Liver (tissue), 9 donors: ENCODE data around the gene LAMC1. TPM values are rescaled to one million over a fixed set of nuclear protein-coding genes. Genes with fewer than 3 reads are reported as not detected.

Experiments
- DNase-seq: peaks from one replicate; pipeline ENCODE4 v3.0.0-alpha.2; 2017; ENCODE audit warnings: low spot score
- H3K27ac ChIP-seq, 2 donors: one replicate each; pipeline ENCODE4 v1.7.0; 2013; ENCODE audit warnings: inconsistent platforms in 2 of 2, low read length in 2 of 2, control low read depth in 1 of 2, low read depth in 1 of 2, mild to moderate bottlenecking in 1 of 2
- H3K27me3 ChIP-seq, 4 donors: one replicate each; pipeline versions ENCODE4 v1.6.1 to v1.7.0; 2013; ENCODE audit warnings: low read length in 3 of 4, inconsistent platforms in 1 of 4, mild to moderate bottlenecking in 1 of 4, moderate library complexity in 1 of 4; ENCODE audit not compliant: control insufficient read depth in 4 of 4, insufficient read depth in 4 of 4
- H3K36me3 ChIP-seq, 4 donors: one replicate each; pipeline versions ENCODE4 v1.6.1 to v1.7.0; 2013; ENCODE audit warnings: low read length in 3 of 4, mild to moderate bottlenecking in 3 of 4, low read depth in 1 of 4, moderate library complexity in 1 of 4; ENCODE audit not compliant: control insufficient read depth in 4 of 4, insufficient read depth in 3 of 4
- H3K4me1 ChIP-seq, 4 donors: one replicate each; pipeline versions ENCODE4 v1.6.1 to v1.7.0; 2013; ENCODE audit warnings: low read length in 3 of 4, mild to moderate bottlenecking in 3 of 4, moderate library complexity in 1 of 4; ENCODE audit not compliant: control insufficient read depth in 4 of 4, insufficient read depth in 4 of 4
- H3K4me3 ChIP-seq, 3 donors: one replicate each; pipeline versions ENCODE4 v1.6.1 to v1.7.0; 2013; ENCODE audit warnings: low read length in 3 of 3, control low read depth in 1 of 3, low read depth in 1 of 3, mild to moderate bottlenecking in 1 of 3
- H3K9ac ChIP-seq, 2 donors: one replicate each; pipeline ENCODE4 v1.7.0; 2013; ENCODE audit warnings: low read length in 2 of 2, mild to moderate bottlenecking in 2 of 2, moderate library complexity in 2 of 2, control low read depth in 1 of 2, low read depth in 1 of 2
- H3K9me3 ChIP-seq, 4 donors: one replicate each; pipeline versions ENCODE4 v1.6.1 to v1.7.0; 2013; ENCODE audit warnings: low read length in 3 of 4; ENCODE audit not compliant: control insufficient read depth in 4 of 4
- ATF3 ChIP-seq: IDR thresholded peaks from 2 replicates; pipeline ENCODE4 v1.6.1; 2016; ENCODE audit warnings: antibody characterized with exemption
- CTCF ChIP-seq: fragments of 150-350 bp; IDR thresholded peaks from 2 replicates; pipeline ENCODE4 v1.5.1; 2017; ENCODE audit warnings: improper control_type of control experiment, low read depth, low read length; ENCODE audit not compliant: missing input control
- FOXA1 ChIP-seq: IDR thresholded peaks from 2 replicates; pipeline ENCODE4 v1.6.1; 2016; ENCODE audit warnings: antibody characterized with exemption
- FOXA2 ChIP-seq: IDR thresholded peaks from 2 replicates; pipeline ENCODE4 v1.6.1; 2016; ENCODE audit warnings: antibody characterized with exemption
- GABPA ChIP-seq, 2 donors: IDR thresholded peaks in 1 of 2; conservative IDR thresholded peaks in 1 of 2; 2 replicates each; pipeline ENCODE4 v1.6.1; 2016; ENCODE audit warnings: antibody characterized with exemption in 2 of 2, mild to moderate bottlenecking in 1 of 2, moderate library complexity in 1 of 2
- HNF4A ChIP-seq, 2 donors: conservative IDR thresholded peaks; 2 replicates each; pipeline ENCODE4 v1.6.1; 2016; ENCODE audit warnings: antibody characterized with exemption in 2 of 2, mild to moderate bottlenecking in 2 of 2
- HNF4G ChIP-seq: IDR thresholded peaks from 2 replicates; pipeline ENCODE4 v1.6.1; 2016; ENCODE audit warnings: antibody characterized with exemption
- JUND ChIP-seq, 2 donors: IDR thresholded peaks; 2 replicates each; pipeline ENCODE4 v1.6.1; 2016; ENCODE audit warnings: antibody characterized with exemption in 2 of 2
- MAX ChIP-seq: IDR thresholded peaks from 2 replicates; pipeline ENCODE4 v1.6.1; 2016; ENCODE audit warnings: antibody characterized with exemption
- NR2F2 ChIP-seq: IDR thresholded peaks from 2 replicates; pipeline ENCODE4 v1.6.1; 2016; ENCODE audit warnings: antibody characterized with exemption
- RAD21 ChIP-seq, 2 donors: IDR thresholded peaks; 2 replicates each; pipeline ENCODE4 v1.6.1; 2016; ENCODE audit warnings: antibody characterized with exemption in 2 of 2, mild to moderate bottlenecking in 2 of 2
- REST ChIP-seq: IDR thresholded peaks from 2 replicates; pipeline ENCODE4 v1.6.1; 2016; ENCODE audit warnings: antibody characterized with exemption, mild to moderate bottlenecking
- RXRA ChIP-seq, 2 donors: IDR thresholded peaks; 2 replicates each; pipeline ENCODE4 v1.6.1; 2017 to 2018; ENCODE audit warnings: antibody characterized with exemption in 2 of 2, mild to moderate bottlenecking in 1 of 2
- SP1 ChIP-seq: IDR thresholded peaks from 2 replicates; pipeline ENCODE4 v1.6.1; 2018; ENCODE audit warnings: antibody characterized with exemption, mild to moderate bottlenecking
- TAF1 ChIP-seq: conservative IDR thresholded peaks from 2 replicates; pipeline ENCODE4 v1.6.1; 2016; ENCODE audit warnings: antibody characterized with exemption, mild to moderate bottlenecking
- YY1 ChIP-seq: IDR thresholded peaks from 2 replicates; pipeline ENCODE4 v1.6.1; 2016; ENCODE audit warnings: antibody characterized with exemption, mild to moderate bottlenecking
- ZBTB33 ChIP-seq: IDR thresholded peaks from 2 replicates; pipeline ENCODE4 v1.6.1; 2016; ENCODE audit warnings: antibody characterized with exemption
- WGBS: extraction: QIAGEN DNeasy Blood & Tissue Kit; methylation state at CpG from one replicate; pipeline ENCODE4 v1.1.7; 2013; 5-methylcytosine and 5-hydroxymethylcytosine counted together
- polyA plus RNA-seq, 2 donors: library from polyadenylated mRNA; stranded (reverse) in 1 of 2; unstranded in 1 of 2; fragments of 200-250 nt in 1 of 2; fragments of >200 nt in 1 of 2; fragmentation: Nextera tagmentation in 1 of 2; extraction: Ambion mirVana in 1 of 2; gene quantifications; one replicate each; pipeline versions ENCODE4 v1.2.1 to v1.2.3, GENCODE V29; 2013 to 2015
- total RNA-seq, 2 donors: library from RNA; depleted of rRNA; stranded (reverse); fragments of >200 nt; gene quantifications; one replicate each; pipeline ENCODE4 v1.2.3, GENCODE V29; 2014
- donor health status: healthy.
- donor health status: healthy.
- donor health status: healthy.
- donor health status: healthy.
- donor health status: healthy.

LAMC1 gene
- total and polyA plus RNA-seq, 4 donors: 5.3 to 35.1 (median 19.7) TPM

- TF ChIP-seq CTCF: no peak
- no peak for TF ChIP-seq RXRA (IDR thresholded peaks at IDR 0.05)
- no peak for TF ChIP-seq JUND (IDR thresholded peaks at IDR 0.05)
- TF ChIP-seq HNF4A (conservative IDR thresholded peaks at IDR 0.05): no peak
- TF ChIP-seq GABPA (IDR thresholded peaks at IDR 0.05 in 1 of 2, conservative IDR thresholded peaks at IDR 0.05 in 1 of 2): no peak
- TF ChIP-seq SP1: no peak
- no peak for TF ChIP-seq ZBTB33
- Histone ChIP-seq H3K36me3 (no peaks in the 10 kb centered on the region), H3K9me3 (no peaks in the 10 kb centered on the region), H3K4me3 (no peak overlapping the region), H3K27me3 (no peaks in the 10 kb centered on the region), H3K9ac (no peak overlapping the region), H3K4me1 (peaks cover 0 to 19% (median 8%) of the 10 kb centered on the region in 4 donors), H3K27ac (peak overlapping the region in 1 of 2 donors; percentile 51)
- no peak for DNase-seq
- 88% methylated on average over 3 of the region's 3 CpGs for WGBS
Observed at GRCh38 chr1:183043254-183043653, 20.0 kb downstream of the LAMC1 start.

GRCh38 chr1:183043872-183044854, 20.9 kb downstream of the LAMC1 start:
- Histone ChIP-seq H3K9me3 (no peaks in the 10 kb centered on the region), H3K9ac (peak overlapping the region in 1 of 2 donors; percentile 50), H3K36me3 (no peaks in the 10 kb centered on the region), H3K27ac (peak overlapping the region; percentile 32 to 51), H3K4me3 (peak overlapping the region in 1 of 3 donors; percentile 11), H3K27me3 (no peaks in the 10 kb centered on the region), H3K4me1 (peaks cover 0 to 19% (median 8%) of the 10 kb centered on the region in 4 donors)
- DNase-seq: no peak
- 46% methylated on average over 7 of the region's 7 CpGs for WGBS
- TF ChIP-seq REST: no peak
- peak; percentile 32 for TF ChIP-seq FOXA1
- TF ChIP-seq ATF3: no peak
- no peak for TF ChIP-seq MAX
- TF ChIP-seq FOXA2: peak; percentile 57
- no peak for TF ChIP-seq ZBTB33
- no peak for TF ChIP-seq NR2F2
- TF ChIP-seq TAF1: no peak
- peak; percentile 25 to 48 for TF ChIP-seq HNF4A (conservative IDR thresholded peaks at IDR 0.05)
- peak in 1 of 2 donors; percentile 34 for TF ChIP-seq RXRA (IDR thresholded peaks at IDR 0.05)
- peak in 1 of 2 donors; percentile 63 for TF ChIP-seq JUND (IDR thresholded peaks at IDR 0.05)
- peak; percentile 41 for TF ChIP-seq YY1
- peak in 1 of 2 donors; percentile 37 for TF ChIP-seq RAD21 (IDR thresholded peaks at IDR 0.05)
- no peak for TF ChIP-seq HNF4G
- no peak for TF ChIP-seq GABPA (IDR thresholded peaks at IDR 0.05 in 1 of 2, conservative IDR thresholded peaks at IDR 0.05 in 1 of 2)
- no peak for TF ChIP-seq CTCF
